ENCODE data around the gene ARFIP2. TPM values are rescaled to one million over a fixed set of nuclear protein-coding genes. Genes with fewer than 3 reads are reported as not detected.

The ARFIP2 gene
- total RNA-seq, 4 donors from 2014 or later = 56.6 to 77.5 (median 63.9) TPM

DNA sequence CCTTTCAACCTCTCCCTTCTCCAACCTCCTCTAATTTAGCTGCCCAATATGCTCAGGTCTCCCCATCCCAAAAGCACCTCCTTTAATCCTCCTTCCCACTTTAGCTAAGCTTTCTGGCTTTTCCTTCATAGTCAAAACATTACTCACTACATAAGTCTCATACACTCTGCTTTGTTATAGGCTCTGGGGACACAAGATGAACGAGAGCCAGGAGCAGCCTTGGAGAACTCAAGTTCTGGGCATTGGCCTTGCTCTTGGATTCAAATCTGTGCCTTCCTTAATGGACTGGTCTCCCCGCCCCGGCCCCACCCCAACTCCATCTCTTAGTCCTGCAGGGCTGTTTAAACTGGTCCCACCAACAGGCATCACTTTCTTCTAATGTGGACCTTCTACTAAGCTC is 28.9 kb downstream of the ARFIP2 start:
- intact Hi-C loops (cut with DNase I; ENCODE audit: low total_unique reads) = no loop called here
- no peak for DNase-seq (ENCODE audit: low spot score in 2 of 2)
- TF ChIP-seq, protein P1, sequence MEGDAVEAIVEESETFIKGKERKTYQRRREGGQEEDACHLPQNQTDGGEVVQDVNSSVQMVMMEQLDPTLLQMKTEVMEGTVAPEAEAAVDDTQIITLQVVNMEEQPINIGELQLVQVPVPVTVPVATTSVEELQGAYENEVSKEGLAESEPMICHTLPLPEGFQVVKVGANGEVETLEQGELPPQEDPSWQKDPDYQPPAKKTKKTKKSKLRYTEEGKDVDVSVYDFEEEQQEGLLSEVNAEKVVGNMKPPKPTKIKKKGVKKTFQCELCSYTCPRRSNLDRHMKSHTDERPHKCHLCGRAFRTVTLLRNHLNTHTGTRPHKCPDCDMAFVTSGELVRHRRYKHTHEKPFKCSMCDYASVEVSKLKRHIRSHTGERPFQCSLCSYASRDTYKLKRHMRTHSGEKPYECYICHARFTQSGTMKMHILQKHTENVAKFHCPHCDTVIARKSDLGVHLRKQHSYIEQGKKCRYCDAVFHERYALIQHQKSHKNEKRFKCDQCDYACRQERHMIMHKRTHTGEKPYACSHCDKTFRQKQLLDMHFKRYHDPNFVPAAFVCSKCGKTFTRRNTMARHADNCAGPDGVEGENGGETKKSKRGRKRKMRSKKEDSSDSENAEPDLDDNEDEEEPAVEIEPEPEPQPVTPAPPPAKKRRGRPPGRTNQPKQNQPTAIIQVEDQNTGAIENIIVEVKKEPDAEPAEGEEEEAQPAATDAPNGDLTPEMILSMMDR (IDR thresholded peaks at IDR 0.05) = no peak
- no peak for TF ChIP-seq POLR2A (IDR thresholded peaks at IDR 0.05)
- 81 to 84% methylated on average over 3 of the region's 3 CpGs for WGBS, 2 donors
- no peak overlapping the region for H3K4me3 ChIP-seq (ENCODE audit: low read depth, poor library complexity, severe bottlenecking)

DNA sequence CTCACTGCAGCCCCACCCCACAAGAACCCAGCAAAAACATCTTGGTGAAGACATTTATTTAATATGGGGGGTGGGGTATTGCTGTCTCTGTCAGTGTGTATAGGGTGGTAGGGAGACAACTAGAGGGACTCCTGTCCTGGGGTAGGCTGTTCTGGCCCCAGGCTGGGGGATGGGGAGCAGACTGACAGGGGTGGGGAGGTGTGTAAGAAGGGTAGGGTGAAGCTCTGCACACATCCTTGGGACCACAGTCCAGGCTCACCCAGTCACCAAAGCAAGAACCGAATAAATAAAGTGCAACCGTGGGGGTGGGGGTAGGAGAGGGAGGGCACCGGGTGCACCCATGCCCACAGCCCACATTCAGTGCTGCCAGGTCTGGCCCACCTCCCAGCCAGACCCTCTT is 32.6 kb downstream of the ARFIP2 start:
- intact Hi-C loops (cut with DNase I; ENCODE audit: low total_unique reads) = no loop called here
- DNase-seq (ENCODE audit: low spot score in 2 of 2) = no peak
- no peak for TF ChIP-seq POLR2A (IDR thresholded peaks at IDR 0.05)
- TF ChIP-seq, protein P1 (IDR thresholded peaks at IDR 0.05) = no peak
- H3K4me3 ChIP-seq (ENCODE audit: low read depth, poor library complexity, severe bottlenecking) = no peak overlapping the region
- WGBS, 2 donors = 88 to 93% methylated on average over 3 of the region's 3 CpGs

DNA sequence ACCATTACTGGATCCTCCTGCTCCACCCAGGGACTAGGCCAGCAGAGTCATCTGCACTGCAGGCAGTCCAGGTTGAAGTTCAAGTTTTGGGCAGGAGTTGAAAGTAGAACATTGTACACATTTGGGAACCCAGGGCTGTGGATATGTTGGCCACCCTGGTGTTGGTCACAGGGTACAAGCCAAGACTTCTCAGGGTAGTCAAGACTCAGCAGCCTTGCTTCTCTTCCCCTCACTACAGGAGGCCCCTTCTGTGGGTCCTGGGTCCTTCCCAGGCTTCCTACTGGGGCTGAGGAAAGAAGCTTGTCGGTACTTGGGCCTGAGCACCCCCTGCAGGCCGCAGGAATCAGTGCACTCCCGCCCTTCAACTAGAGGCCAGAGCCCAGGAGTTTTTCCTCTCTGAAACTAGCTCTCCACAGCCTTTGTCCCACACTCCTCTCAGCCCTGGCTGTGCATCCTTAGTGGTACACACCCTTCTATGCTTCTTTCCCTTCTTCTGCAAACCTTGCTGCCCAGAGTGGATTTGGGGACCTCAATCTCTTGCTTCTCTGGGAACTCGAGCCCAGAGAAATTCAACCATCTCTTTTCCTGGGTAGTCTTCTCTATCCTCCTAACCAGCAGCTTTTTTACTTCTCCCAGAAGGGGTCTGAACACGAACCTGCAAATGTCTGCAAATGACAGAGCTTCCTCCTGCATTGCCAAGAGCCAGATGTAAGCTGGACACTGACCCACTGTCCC is 37.7 kb downstream of the ARFIP2 start:
- 25 to 26% methylated on average over 5 of the region's 5 CpGs for WGBS, 2 donors
- DNase-seq (ENCODE audit: low spot score in 2 of 2) = peak; percentile 38 to 88
- TF ChIP-seq POLR2A (IDR thresholded peaks at IDR 0.05) = no peak
- TF ChIP-seq, protein P1 (IDR thresholded peaks at IDR 0.05) = peak in 1 of 3 donors; percentile 55
- H3K4me3 ChIP-seq (ENCODE audit: low read depth, poor library complexity, severe bottlenecking) = no peak overlapping the region
- intact Hi-C loops (cut with DNase I; ENCODE audit: low total_unique reads) = loop anchor here (5.0 kb wide), 1 partner anchor 61 kb away; no protein-coding TSS in a partner anchor

DNA sequence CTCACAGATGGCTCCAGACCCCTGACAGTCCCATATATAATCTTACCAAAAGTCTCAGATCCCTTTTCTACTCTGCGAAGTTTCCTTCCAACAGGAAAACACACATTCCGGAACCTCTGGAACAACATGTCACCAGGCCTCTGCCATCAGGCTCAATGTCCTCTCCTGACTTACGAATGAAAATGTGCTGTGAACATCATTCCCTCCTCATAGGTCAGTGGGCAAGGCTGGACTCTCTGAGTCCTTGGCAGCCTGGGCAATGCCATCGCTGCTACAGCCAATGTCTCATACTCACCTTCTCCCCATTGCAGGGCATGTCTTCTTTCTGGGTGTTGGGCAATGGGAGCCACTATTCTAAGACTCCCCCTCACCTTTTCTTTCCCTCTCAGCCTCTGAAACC is 38.7 kb downstream of the ARFIP2 start:
- no peak overlapping the region for H3K4me3 ChIP-seq (ENCODE audit: low read depth, poor library complexity, severe bottlenecking)
- intact Hi-C loops (cut with DNase I; ENCODE audit: low total_unique reads) = loop anchor here (5.0 kb wide), 1 partner anchor 60 kb away; no protein-coding TSS in a partner anchor
- TF ChIP-seq POLR2A (IDR thresholded peaks at IDR 0.05) = no peak
- TF ChIP-seq, protein P1 (IDR thresholded peaks at IDR 0.05) = no peak
- 89 to 96% methylated on average over 4 of the region's 4 CpGs for WGBS, 2 donors
- DNase-seq (ENCODE audit: low spot score in 2 of 2) = no peak

DNA sequence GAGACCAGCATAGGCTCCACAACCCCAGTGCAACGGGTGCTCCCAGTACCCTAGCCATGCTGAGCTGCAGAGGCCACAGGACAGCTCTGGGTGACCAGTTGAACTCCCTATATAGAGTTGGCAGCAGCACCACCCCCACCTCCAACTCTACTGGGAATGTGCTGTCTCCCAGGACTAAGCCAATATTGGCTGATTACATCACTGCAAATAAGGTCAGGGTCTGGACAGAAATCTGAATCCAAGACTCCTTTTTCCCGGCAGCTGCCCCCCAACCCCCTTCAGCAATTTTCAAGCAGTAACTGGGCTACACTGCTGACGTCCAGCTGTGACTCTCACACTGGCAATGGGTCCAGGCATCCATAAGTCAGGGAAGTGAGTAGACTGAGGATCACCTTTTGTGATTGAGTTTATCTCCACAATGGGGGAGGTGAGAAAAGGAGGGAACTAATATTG is 40.2 kb downstream of the ARFIP2 start, which contains the start of gene HPX:
HPX (minus strand) TSS at position 82 of the 453 bp plus-strand sequence; CDS start at position 58, 24 bp downstream.
- intact Hi-C loops (cut with DNase I; ENCODE audit: low total_unique reads) = loop anchor here (5.0 kb wide), 1 partner anchor 59 kb away; no protein-coding TSS in a partner anchor
- TF ChIP-seq, protein P1 (IDR thresholded peaks at IDR 0.05) = no peak
- TF ChIP-seq POLR2A (IDR thresholded peaks at IDR 0.05) = no peak
- DNase-seq (ENCODE audit: low spot score in 2 of 2) = no peak
- no peak within 1 kb of the TSS for H3K4me3 ChIP-seq (ENCODE audit: low read depth, poor library complexity, severe bottlenecking)
- 74 to 92% methylated on average over 3 of the region's 3 CpGs for WGBS, 2 donors
